GM18499 (cell line): ENCODE data around the gene SLC26A4.

Source experiments
- ATAC-seq: cut with Tn5 transposase; IDR thresholded peaks from one replicate; pipeline ENCODE4 v1.9.1; 2021; ENCODE audit warnings: moderate number of reproducible peaks; ENCODE audit not compliant: insufficient read depth, unreplicated experiment

Gene SLC26A4

GRCh38 chr7:107692501-107692900 lies 31.9 kb downstream of the SLC26A4 start:
- ATAC-seq = no peak

- no peak for ATAC-seq
These were observed 32.8 kb downstream of the SLC26A4 start for GRCh38 chr7:107693396-107693795.

- ATAC-seq = no peak
These were observed 33.8 kb downstream of the SLC26A4 start for GRCh38 chr7:107694386-107694785.

GRCh38 chr7:107696330-107696946 lies 35.8 kb downstream of the SLC26A4 start:
- no peak for ATAC-seq

- ATAC-seq = no peak
These were observed 36.9 kb downstream of the SLC26A4 start for GRCh38 chr7:107697321-107698049.

GRCh38 chr7:107700570-107700969 lies 39.9 kb downstream of the SLC26A4 start:
- ATAC-seq = no peak

GRCh38 chr7:107701191-107701590 lies 40.6 kb downstream of the SLC26A4 start:
- ATAC-seq = no peak

- ATAC-seq = no peak
These were observed 42.6 kb downstream of the SLC26A4 start for GRCh38 chr7:107703219-107703618.

- ATAC-seq = no peak
These were observed 43.2 kb downstream of the SLC26A4 start for GRCh38 chr7:107703872-107704271.

GRCh38 chr7:107708956-107709355 lies 48.3 kb downstream of the SLC26A4 start:
- ATAC-seq = no peak

- no peak for ATAC-seq
These were observed 50.7 kb downstream of the SLC26A4 start for GRCh38 chr7:107711301-107711700.

GRCh38 chr7:107712025-107712424 lies 51.4 kb downstream of the SLC26A4 start:
- ATAC-seq = no peak

- ATAC-seq = no peak
These were observed 52.3 kb downstream of the SLC26A4 start for GRCh38 chr7:107712896-107713295.

- ATAC-seq = no peak
These were observed 54.9 kb downstream of the SLC26A4 start for GRCh38 chr7:107715531-107715930.

GRCh38 chr7:107718456-107719193 lies 58.0 kb downstream of the SLC26A4 start:
- no peak for ATAC-seq

- no peak for ATAC-seq
These were observed 60.7 kb downstream of the SLC26A4 start for GRCh38 chr7:107721286-107721685.

GRCh38 chr7:107723255-107723654 lies 62.6 kb downstream of the SLC26A4 start:
- ATAC-seq = no peak

- no peak for ATAC-seq
These were observed 64.6 kb downstream of the SLC26A4 start for GRCh38 chr7:107725138-107725740.

GRCh38 chr7:107726356-107727130 lies 65.9 kb downstream of the SLC26A4 start:
- no peak for ATAC-seq

GRCh38 chr7:107728276-107728675 lies 67.6 kb downstream of the SLC26A4 start:
- no peak for ATAC-seq
